Measurements from ENCODE around the gene CDH24.
A peak's percentile ranks its signal among the peaks of the same experiment; 100 is the strongest.

CDH24 gene

DNA sequence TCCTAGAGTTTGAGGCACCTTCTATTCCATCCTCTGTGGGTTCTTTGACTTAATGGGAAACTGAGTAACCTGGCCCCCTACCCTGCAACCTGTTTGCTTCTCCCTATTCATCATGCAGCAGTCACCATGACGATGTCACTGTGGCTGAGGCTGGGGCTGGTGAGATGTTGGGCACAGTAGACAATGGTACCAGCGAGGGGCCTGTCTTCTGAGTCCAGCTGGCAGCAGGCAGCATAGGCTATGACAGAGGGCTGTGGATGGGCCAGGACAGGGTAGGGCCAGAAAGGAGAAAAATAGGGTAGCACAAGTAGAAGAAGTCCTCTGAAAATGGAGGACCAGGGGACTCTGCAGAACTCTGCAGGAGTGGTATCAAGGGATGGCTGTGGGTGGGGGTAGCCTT, 45.5 kb upstream of the CDH24 start:
- no peak for DNase-seq (ENCODE audit: low read depth in 2 of 2)
- H3K4me3 ChIP-seq (replicated peaks in 1 of 2; ENCODE audit: low read depth in 2 of 2, low read length in 2 of 2), result no peak overlapping the region
- TF ChIP-seq CTCF (IDR thresholded peaks at IDR 0.05; ENCODE audit: low read depth, low read length), result no peak

- no peak for TF ChIP-seq CTCF (IDR thresholded peaks at IDR 0.05; ENCODE audit: low read depth, low read length)
- no peak overlapping the region for H3K4me3 ChIP-seq (replicated peaks in 1 of 2; ENCODE audit: low read depth in 2 of 2, low read length in 2 of 2)
- DNase-seq (ENCODE audit: low read depth in 2 of 2), result no peak
These were observed 44.8 kb upstream of the CDH24 start for GRCh38 chr14:23101986-23102625.

DNA sequence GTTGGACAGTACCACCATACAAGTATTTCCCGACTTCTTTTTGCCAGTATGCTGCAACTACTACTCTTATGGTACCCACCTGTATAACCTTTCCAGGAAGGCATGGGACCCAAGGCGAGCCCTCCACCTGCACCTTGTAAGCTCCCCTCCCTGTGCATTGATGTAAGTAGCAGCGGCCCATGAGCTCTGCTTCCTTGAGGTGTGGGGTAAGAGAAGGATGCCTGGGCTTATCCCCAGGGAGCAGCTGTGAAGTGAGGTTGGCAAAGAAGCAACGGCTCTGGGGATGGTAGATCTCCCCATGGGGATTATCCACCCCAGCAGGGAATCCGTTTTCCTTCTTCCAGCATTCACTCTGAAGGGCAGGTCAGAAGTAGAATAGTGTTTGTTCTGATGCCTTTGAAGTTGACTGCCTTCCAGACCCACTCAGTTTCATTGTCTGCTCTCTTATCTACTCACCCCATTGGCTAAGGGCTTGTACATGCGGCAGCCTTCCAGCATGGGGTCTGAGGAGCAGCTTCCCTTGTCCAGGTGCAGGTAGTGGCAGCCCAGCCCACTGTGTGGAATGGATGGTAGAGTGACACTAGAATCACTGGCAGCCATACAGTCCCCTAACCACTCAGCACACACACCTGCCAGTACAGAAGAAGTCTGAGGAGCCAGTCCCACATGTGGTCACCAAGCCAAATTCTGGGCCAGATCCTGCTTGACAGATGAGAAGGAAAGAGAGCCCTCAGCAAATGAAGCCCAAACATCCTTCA, 44.1 kb upstream of the CDH24 start:
- no peak for TF ChIP-seq CTCF (IDR thresholded peaks at IDR 0.05; ENCODE audit: low read depth, low read length)

DNA sequence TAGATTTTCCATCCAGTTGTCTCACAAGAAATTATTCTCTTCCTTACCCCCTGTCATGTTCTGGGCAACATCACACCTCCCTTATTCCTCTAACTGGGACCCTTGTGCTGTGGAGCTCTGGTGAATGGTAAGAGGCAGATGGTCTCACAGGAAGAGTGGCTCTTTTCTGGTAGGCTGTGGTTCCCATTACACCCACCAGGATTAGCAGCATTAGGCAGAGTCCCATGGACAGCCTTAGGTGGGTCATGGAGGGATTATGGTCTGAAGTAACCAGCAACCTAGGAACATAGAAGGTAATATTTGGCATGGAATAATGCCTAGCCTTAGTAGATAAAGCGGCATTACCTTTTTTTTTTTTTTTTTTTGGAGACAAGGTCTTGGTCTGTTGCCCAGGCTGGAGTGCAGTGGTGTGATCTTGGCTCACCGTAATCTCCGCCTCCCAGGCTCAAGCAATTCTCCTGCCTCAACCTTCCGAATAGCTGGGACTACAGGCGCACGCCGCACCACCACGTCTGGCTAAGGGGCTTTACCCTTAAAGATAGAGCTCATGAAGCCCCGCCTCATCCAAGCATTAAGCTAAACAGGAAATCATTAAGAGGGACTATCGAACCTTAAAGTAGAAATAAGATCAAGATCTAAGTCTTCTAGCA, 42.0 kb upstream of the CDH24 start:
- no peak for TF ChIP-seq CTCF (IDR thresholded peaks at IDR 0.05; ENCODE audit: low read depth, low read length)
- no peak overlapping the region for H3K4me3 ChIP-seq (replicated peaks in 1 of 2; ENCODE audit: low read depth in 2 of 2, low read length in 2 of 2)
- no peak for DNase-seq (ENCODE audit: low read depth in 2 of 2)

More for the DNA sequence above, 44.1 kb upstream of the CDH24 start:
- DNase-seq (ENCODE audit: low read depth in 2 of 2), result no peak
- H3K4me3 ChIP-seq (replicated peaks in 1 of 2; ENCODE audit: low read depth in 2 of 2, low read length in 2 of 2), result no peak overlapping the region

DNA sequence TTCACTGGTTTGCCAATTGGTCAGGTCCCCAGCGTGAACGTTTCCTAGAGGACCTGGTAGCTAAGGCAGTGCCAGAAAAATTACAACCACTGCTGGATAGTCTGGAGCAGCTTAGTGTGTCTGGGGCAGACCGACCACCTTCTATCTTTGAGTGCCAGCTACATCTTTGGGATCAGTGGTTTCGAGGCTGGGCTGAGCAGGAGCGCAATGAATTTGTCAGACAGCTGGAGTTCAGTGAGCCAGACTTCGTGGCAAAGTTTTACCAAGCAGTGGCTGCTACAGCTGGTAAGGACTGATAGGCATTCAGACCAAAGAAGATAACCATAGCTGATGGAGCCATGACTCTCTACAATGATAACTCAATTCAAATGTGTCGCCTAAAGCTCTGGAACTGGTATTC, 40.5 kb upstream of the CDH24 start:
- no peak overlapping the region for H3K4me3 ChIP-seq (replicated peaks in 1 of 2; ENCODE audit: low read depth in 2 of 2, low read length in 2 of 2)
- no peak for DNase-seq (ENCODE audit: low read depth in 2 of 2)
- TF ChIP-seq CTCF (IDR thresholded peaks at IDR 0.05; ENCODE audit: low read depth, low read length), result no peak

DNA sequence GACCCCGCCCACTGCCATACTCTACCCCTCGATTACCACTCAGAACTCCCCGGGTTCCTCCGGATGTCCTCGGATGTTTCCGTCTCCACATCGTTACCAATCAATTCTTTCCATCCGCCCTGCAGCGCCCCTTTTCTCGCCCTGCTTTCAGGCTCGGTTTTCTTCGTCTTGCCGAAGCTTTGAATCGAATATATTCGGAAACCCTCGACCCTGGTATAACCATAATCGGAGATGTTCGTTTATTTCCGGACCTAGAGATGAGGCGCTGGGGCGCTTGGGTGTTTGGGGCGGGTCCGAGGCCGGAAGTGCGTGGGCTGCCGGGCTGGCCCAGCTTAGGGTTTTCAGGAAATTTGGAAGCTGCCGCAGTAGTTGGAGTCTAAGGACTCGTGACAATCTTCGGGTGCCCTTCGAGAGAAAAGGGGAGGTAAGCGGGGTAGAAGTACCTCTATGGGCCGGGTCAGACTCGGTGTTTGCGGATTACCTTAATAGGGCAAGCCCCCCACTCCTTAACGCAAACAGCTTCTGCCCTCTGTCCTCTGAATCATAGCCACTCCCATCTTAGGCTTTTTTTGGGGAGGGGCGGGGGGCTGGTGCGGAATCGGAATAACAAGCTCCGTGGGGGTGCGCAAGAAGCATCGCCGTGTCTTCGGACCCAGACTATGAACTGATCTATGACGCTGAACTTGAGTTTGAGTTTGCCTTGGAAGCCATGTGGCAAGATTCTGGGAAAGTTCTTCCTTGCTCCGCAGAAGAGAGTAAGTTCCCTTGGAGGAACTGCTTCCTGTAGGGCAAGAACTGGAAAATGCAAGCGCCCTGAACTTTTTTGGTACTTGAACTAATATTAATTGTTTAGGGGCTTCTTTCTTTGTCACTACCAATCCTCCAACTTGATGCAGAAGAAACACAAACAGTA, 38.1 kb upstream of the CDH24 start, which contains the start of gene C14orf119:
Gene C14orf119 (plus strand): TSS at position 310 of the 913 bp plus-strand sequence. CDS start 2,154 bp downstream, outside the sequence.
- DNase-seq (ENCODE audit: low read depth in 2 of 2), result peak; percentile 100
- no peak for TF ChIP-seq CTCF (IDR thresholded peaks at IDR 0.05; ENCODE audit: low read depth, low read length)
- peak within 1 kb of the TSS; percentile 86 to 95 for H3K4me3 ChIP-seq (replicated peaks in 1 of 2; ENCODE audit: low read depth in 2 of 2, low read length in 2 of 2)

Measured in cardiac fibroblast (primary cell).